H1 (cell line): ENCODE results near the gene URM1. TPM values are rescaled to one million over a fixed set of nuclear protein-coding genes. Genes with fewer than 3 reads are reported as not detected.
"Not testable (repeated sequence)": the region's sequence is repeated elsewhere in the genome, so short reads cannot be mapped to it uniquely, and the experiment has no call there.

Experiments
- CTCF ChIA-PET: fragments of 300-600 bp; sonication (Branson Sonifier 250); formaldehyde crosslinking; loops from one replicate; lab custom pipeline; 2021; ENCODE audit not compliant: partially characterized antibody; lab: Charles Lee
- POLR2A ChIA-PET: fragments of 300-600 bp; sonication (Branson Sonifier 250); formaldehyde crosslinking; loops from one replicate; lab custom pipeline; 2021; ENCODE audit warnings: inconsistent platforms; ENCODE audit not compliant: partially characterized antibody; lab: Charles Lee
- DNase-seq, 2 experiments: peaks; one replicate each; pipeline versions ENCODE4 v3.0.0 to v3.0.0-alpha.2; 2010 to 2022; ENCODE audit warnings: low spot score in 2 of 2, low read depth in 1 of 2, mixed read lengths in 1 of 2
- FAIRE-seq: peaks from 2 replicates; lab custom pipeline; 2011; peaks lifted over from hg19 to GRCh38; lab: Jason Lieb, UNC
- H2AFZ ChIP-seq: 2 replicates; pipeline ENCODE4 v1.8.1; 2012; ENCODE audit warnings: low read length, inconsistent platforms
- H2AK5ac ChIP-seq: 2 replicates; pipeline ENCODE4 v1.6.1; 2013; ENCODE audit warnings: low read depth, low read length
- H2BK120ac ChIP-seq: replicated peaks from 2 replicates; pipeline ENCODE3; 2013; ENCODE audit warnings: low read depth, low read length, inconsistent platforms
- H2BK12ac ChIP-seq: 2 replicates; pipeline ENCODE4 v1.6.1; 2013; ENCODE audit warnings: low read depth, low read length
- H2BK15ac ChIP-seq: 2 replicates; pipeline ENCODE4 v1.6.1; 2013; ENCODE audit warnings: low read length
- H2BK20ac ChIP-seq: 2 replicates; pipeline ENCODE4 v1.6.1; 2013; ENCODE audit warnings: low read length
- H2BK5ac ChIP-seq: 2 replicates; pipeline ENCODE4 v1.6.1; 2013; ENCODE audit warnings: low read depth, low read length
- H3K14ac ChIP-seq: 2 replicates; pipeline ENCODE4 v1.6.1; 2013; ENCODE audit warnings: inconsistent platforms; ENCODE audit not compliant: insufficient read length
- H3K18ac ChIP-seq: 2 replicates; pipeline ENCODE4 v1.6.1; 2013; ENCODE audit warnings: low read length; ENCODE audit errors: extremely low read depth
- H3K23ac ChIP-seq: 2 replicates; pipeline ENCODE4 v1.6.1; 2013; ENCODE audit warnings: inconsistent platforms; ENCODE audit not compliant: insufficient read length
- H3K23me2 ChIP-seq: 2 replicates; pipeline ENCODE4 v1.6.1; 2013; ENCODE audit warnings: low read depth, low read length
- H3K27ac ChIP-seq: 2 replicates; pipeline ENCODE4 v1.6.1; 2011; ENCODE audit warnings: low read depth, low read length, inconsistent platforms
- H3K27me3 ChIP-seq, 4 experiments: replicated peaks in 1 of 4; 1 replicate in 1 of 4; 2 replicates in 3 of 4; pipeline versions ENCODE4 v1.6.1 to v1.8.1; 2011 to 2013; ENCODE audit warnings: low read length in 3 of 4, mild to moderate bottlenecking in 3 of 4, inconsistent platforms in 2 of 4, mixed read lengths in 2 of 4, moderate library complexity in 1 of 4; ENCODE audit not compliant: control insufficient read depth in 3 of 4, insufficient read depth in 3 of 4; ENCODE audit errors: extremely low read depth in 1 of 4
- H3K36me3 ChIP-seq, 4 experiments: 2 replicates each; pipeline versions ENCODE4 v1.6.1 to v1.8.1; 2011 to 2013; ENCODE audit warnings: mild to moderate bottlenecking in 4 of 4, low read length in 3 of 4, moderate library complexity in 2 of 4, control low read depth in 1 of 4, inconsistent platforms in 1 of 4; ENCODE audit not compliant: insufficient read depth in 4 of 4, control insufficient read depth in 2 of 4
- H3K4ac ChIP-seq: replicated peaks from 2 replicates; pipeline ENCODE3; 2013; ENCODE audit warnings: low read length, low read depth, mixed read lengths, inconsistent platforms; ENCODE audit not compliant: insufficient read length
- H3K4me1 ChIP-seq, 4 experiments: replicated peaks in 1 of 4; 1 replicate in 1 of 4; 2 replicates in 3 of 4; pipeline versions ENCODE4 v1.6.1 to v1.8.1; 2011 to 2013; ENCODE audit warnings: low read length in 3 of 4, inconsistent platforms in 2 of 4, mixed read lengths in 1 of 4; ENCODE audit not compliant: insufficient read depth in 4 of 4, control insufficient read depth in 3 of 4
- H3K4me2 ChIP-seq, 2 experiments: 2 replicates each; pipeline versions ENCODE4 v1.6.1 to v1.8.1; 2011 to 2013; ENCODE audit warnings: low read depth in 2 of 2, low read length in 2 of 2, control low read depth in 1 of 2, inconsistent platforms in 1 of 2, mild to moderate bottlenecking in 1 of 2; ENCODE audit not compliant: insufficient read depth in 1 of 2
- H3K4me3 ChIP-seq, 4 experiments: fragments of 200-600, 300-600 bp in 1 of 4; sonication (generic), shearing (Covaris generic), sonication (Bioruptor Twin) in 1 of 4; 2 replicates each; pipeline versions ENCODE4 v1.5.1 to v1.8.1; 2011 to 2016; ENCODE audit warnings: low read length in 4 of 4, low read depth in 3 of 4, control low read depth in 2 of 4, inconsistent platforms in 2 of 4, mild to moderate bottlenecking in 2 of 4, mixed read lengths in 1 of 4, moderate library complexity in 1 of 4; ENCODE audit not compliant: insufficient read depth in 2 of 4; ENCODE audit errors: extremely low read depth in 1 of 4
- H3K56ac ChIP-seq: replicated peaks from 2 replicates; pipeline ENCODE3; 2013; ENCODE audit warnings: low read depth, mild to moderate bottlenecking, mixed read lengths, low read length, inconsistent platforms; ENCODE audit not compliant: insufficient read length
- H3K79me1 ChIP-seq: 2 replicates; pipeline ENCODE4 v1.6.1; 2013; ENCODE audit warnings: low read depth, low read length, control low read depth
- H3K79me2 ChIP-seq, 2 experiments: 2 replicates each; pipeline versions ENCODE4 v1.6.1 to v1.8.1; 2012 to 2013; ENCODE audit warnings: low read length in 2 of 2, mild to moderate bottlenecking in 2 of 2, inconsistent platforms in 1 of 2; ENCODE audit not compliant: insufficient read depth in 2 of 2, control insufficient read depth in 1 of 2
- H3K9ac ChIP-seq, 4 experiments: replicated peaks in 1 of 4; 1 replicate in 1 of 4; 2 replicates in 3 of 4; pipeline versions ENCODE4 v1.6.1 to v1.8.1; 2011 to 2013; ENCODE audit warnings: low read depth in 3 of 4, low read length in 3 of 4, control low read depth in 2 of 4, mild to moderate bottlenecking in 2 of 4, moderate library complexity in 2 of 4, inconsistent platforms in 1 of 4; ENCODE audit errors: extremely low read depth in 1 of 4
- H3K9me3 ChIP-seq, 2 experiments: 2 replicates each; pipeline versions ENCODE4 v1.6.1 to v1.8.1; 2012 to 2013; ENCODE audit warnings: mild to moderate bottlenecking in 2 of 2, moderate library complexity in 2 of 2, control low read depth in 1 of 2, inconsistent platforms in 1 of 2, low read depth in 1 of 2, low read length in 1 of 2, mixed read lengths in 1 of 2; ENCODE audit not compliant: insufficient read depth in 2 of 2
- H4K20me1 ChIP-seq, 2 experiments: replicated peaks in 1 of 2; 2 replicates each; pipeline versions ENCODE3 to v1.8.1; 2011 to 2013; ENCODE audit warnings: inconsistent platforms in 2 of 2, low read length in 2 of 2, mild to moderate bottlenecking in 1 of 2; ENCODE audit not compliant: insufficient read depth in 2 of 2, control insufficient read depth in 1 of 2
- H4K5ac ChIP-seq: 2 replicates; pipeline ENCODE4 v1.6.1; 2013; ENCODE audit warnings: low read length, low read depth, mixed read lengths, inconsistent platforms; ENCODE audit not compliant: insufficient read length
- H4K8ac ChIP-seq: 2 replicates; pipeline ENCODE4 v1.8.0; 2013; ENCODE audit warnings: mild to moderate bottlenecking, moderate library complexity, low read length, inconsistent platforms; ENCODE audit not compliant: insufficient read depth; ENCODE audit errors: extremely low read depth
- H4K91ac ChIP-seq: replicated peaks from 2 replicates; pipeline ENCODE3; 2013; ENCODE audit warnings: low read length, mixed read lengths, inconsistent platforms; ENCODE audit not compliant: insufficient read length
- WGBS, 2 experiments: shearing (Covaris generic) in 1 of 2; methylation state at CpG; one replicate each; pipeline versions ENCODE4 v1.1.6 to v1.1.7; 2013 to 2015; ENCODE audit warnings: low lambda C conversion rate in 2 of 2, mixed read lengths in 2 of 2, inconsistent platforms in 1 of 2, low coverage in 1 of 2, missing lambda C conversion rate in 1 of 2; ENCODE audit not compliant: insufficient replicate concordance in 2 of 2, insufficient coverage in 1 of 2, insufficient read length in 1 of 2; ENCODE audit errors: extremely low coverage in 1 of 2, missing lambda C conversion rate in 1 of 2; 5-methylcytosine and 5-hydroxymethylcytosine counted together
- polyA plus RNA-seq, 7 experiments: library from polyadenylated mRNA; depleted of rRNA in 3 of 7; stranded (reverse) in 5 of 7; unstranded in 2 of 7; fragments of >200 nt in 5 of 7; fragments of 200-250 nt in 2 of 7; gene quantifications; 1 replicate in 5 of 7; 2 replicates in 1 of 7; 4 replicates in 1 of 7; pipeline versions ENCODE4 v1.2.1 to v1.2.3, GENCODE V29; 2011 to 2013; ENCODE audit warnings: missing spikeins in 2 of 7, mixed read lengths in 2 of 7
- total RNA-seq: library from RNA; stranded (reverse); fragmentation: NEBNext Ultra II Directional; extraction: Animal tissue kit (Norgen Biotek cat#: 25700); gene quantifications from 2 replicates; pipeline ENCODE4 v1.2.1, GENCODE V29; 2021

Gene URM1
- total and polyA plus RNA-seq, 2 of the 8 experiments (the other 6 are each of a cell fraction or from before 2014, with no cell fraction given) = 58.3 to 62.3 TPM

GRCh38 chr9:128338852-128339614 lies 32.1 kb upstream of the URM1 start:
- H3K4me1 ChIP-seq, H3K4me3 ChIP-seq, H3K9me3 ChIP-seq, H3K18ac ChIP-seq, H3K27ac ChIP-seq, H2BK120ac ChIP-seq, H4K91ac ChIP-seq, H3K27me3 ChIP-seq, H3K9ac ChIP-seq, H2BK12ac ChIP-seq, H4K5ac ChIP-seq, H3K4ac ChIP-seq, H4K8ac ChIP-seq, H4K20me1 ChIP-seq, H3K23ac ChIP-seq, H3K79me1 ChIP-seq, H2AK5ac ChIP-seq, H3K14ac ChIP-seq, H3K36me3 ChIP-seq, DNase-seq, H2BK20ac ChIP-seq, H3K56ac ChIP-seq, FAIRE-seq, H3K23me2 ChIP-seq, H2AFZ ChIP-seq, H3K79me2 ChIP-seq, H2BK5ac ChIP-seq, H2BK15ac ChIP-seq: not testable (repeated sequence)
- H3K4me2 ChIP-seq = 0 out of 4 replicates have a peak overlapping the region, but pooled peaks of 1 of the 2 experiments have one; percentile 49
- 88% methylated on average over 14 of the region's 15 CpGs; no CpG with 5 or more reads in 1 of the 2 experiments for WGBS, 2 experiments
- CTCF ChIA-PET = interaction anchor here (0.6 to 1.6 kb wide), 9 partner anchors 12 to 222 kb away, joined by 3 to 5 read pairs (median 3); partner anchors contain the start of gene CERCAM
- POLR2A ChIA-PET = interaction anchor here (0.6 to 1.7 kb wide), 8 partner anchors 8 to 79 kb away, joined by 3 to 6 read pairs (median 4); no protein-coding TSS in a partner anchor
